Astrocyte (in vitro differentiated cells and primary cell): Measurements from ENCODE around the gene RAET1E. TPM values are rescaled to one million over a fixed set of nuclear protein-coding genes. Genes with fewer than 3 reads are reported as not detected.

Source experiments
- DNase-seq: peaks from one replicate; pipeline ENCODE4 v3.0.0-alpha.2; 2010; ENCODE audit warnings: low read depth
- FAIRE-seq: peaks from 2 replicates; lab custom pipeline; 2011; peaks lifted over from hg19 to GRCh38; lab: Jason Lieb, UNC
- H2AFZ ChIP-seq: 2 replicates; pipeline ENCODE4 v1.6.0; 2012; ENCODE audit warnings: low read depth, low read length, inconsistent platforms
- H3K27ac ChIP-seq: 2 replicates; pipeline ENCODE4 v1.5.1; 2011; ENCODE audit warnings: low read depth, low read length, inconsistent platforms
- H3K27me3 ChIP-seq: 2 replicates; pipeline ENCODE4 v1.6.0; 2011; ENCODE audit warnings: low read length, inconsistent platforms; ENCODE audit not compliant: insufficient read depth
- H3K36me3 ChIP-seq: 2 replicates; pipeline ENCODE4 v1.5.1; 2011; ENCODE audit warnings: low read length, inconsistent platforms; ENCODE audit not compliant: insufficient read depth
- H3K4me1 ChIP-seq: 2 replicates; pipeline ENCODE4 v1.5.1; 2011; ENCODE audit warnings: low read length, inconsistent platforms; ENCODE audit not compliant: insufficient read depth
- H3K4me2 ChIP-seq: 2 replicates; pipeline ENCODE4 v1.6.0; 2012; ENCODE audit warnings: low read length, inconsistent platforms
- H3K4me3 ChIP-seq: 2 replicates; pipeline ENCODE4 v1.5.1; 2011; ENCODE audit warnings: low read depth, mild to moderate bottlenecking, low read length, inconsistent platforms; ENCODE audit not compliant: insufficient read depth
- H3K79me2 ChIP-seq: 2 replicates; pipeline ENCODE4 v1.6.0; 2012; ENCODE audit warnings: mild to moderate bottlenecking, low read length, inconsistent platforms; ENCODE audit not compliant: insufficient read depth
- H3K9ac ChIP-seq: 2 replicates; pipeline ENCODE4 v1.6.0; 2012; ENCODE audit warnings: mild to moderate bottlenecking, low read length, inconsistent platforms
- H3K9me3 ChIP-seq: 2 replicates; pipeline ENCODE4 v1.5.1; 2012; ENCODE audit warnings: low read depth, mild to moderate bottlenecking, low read length, inconsistent platforms; ENCODE audit not compliant: insufficient read depth
- H4K20me1 ChIP-seq: 2 replicates; pipeline ENCODE4 v1.6.0; 2012; ENCODE audit warnings: low read length, inconsistent platforms; ENCODE audit not compliant: insufficient read depth
- H3K27ac Mint-ChIP-seq: one replicate; pipeline ENCODE4 v1.8.0; 2021; ENCODE audit warnings: mild to moderate bottlenecking, mixed read lengths; ENCODE audit not compliant: unreplicated experiment
- H3K27me3 Mint-ChIP-seq: one replicate; pipeline ENCODE4 v1.8.0; 2021; ENCODE audit warnings: low read depth, mixed read lengths; ENCODE audit not compliant: unreplicated experiment
- H3K36me3 Mint-ChIP-seq: one replicate; pipeline ENCODE4 v1.8.0; 2021; ENCODE audit warnings: low read depth, mixed read lengths; ENCODE audit not compliant: unreplicated experiment
- H3K4me1 Mint-ChIP-seq: one replicate; pipeline ENCODE4 v1.8.0; 2021; ENCODE audit warnings: low read depth, mixed read lengths; ENCODE audit not compliant: unreplicated experiment
- H3K4me3 Mint-ChIP-seq: one replicate; pipeline ENCODE4 v1.8.0; 2021; ENCODE audit warnings: mild to moderate bottlenecking, moderate library complexity, mixed read lengths; ENCODE audit not compliant: unreplicated experiment
- H3K9me3 Mint-ChIP-seq: one replicate; pipeline ENCODE4 v1.8.0; 2021; ENCODE audit warnings: mild to moderate bottlenecking, mixed read lengths; ENCODE audit not compliant: unreplicated experiment
- EZH2 ChIP-seq: IDR thresholded peaks from 2 replicates; pipeline ENCODE4 v1.6.1; 2012; ENCODE audit warnings: mild to moderate bottlenecking, low read length, inconsistent platforms; ENCODE audit not compliant: insufficient read depth
- total RNA-seq: library from RNA; stranded (reverse); gene quantifications from 2 replicates; pipeline ENCODE4 v1.2.1, GENCODE V29; 2021
- TF ChIP-seq, protein P1 (sequence below): IDR thresholded peaks from 2 replicates; pipeline ENCODE4 v1.5.1; 2011; ENCODE audit warnings: low read depth, mild to moderate bottlenecking, inconsistent platforms, low read length, moderate library complexity; ENCODE audit not compliant: insufficient read depth

RAET1E gene
- total RNA-seq, 1 donor from 2014 or later, result not detected

GRCh38 chr6:149934249-149935156, 36.6 kb upstream of the RAET1E start:
- Mint-ChIP-seq H3K9me3 (peaks cover 4% of the 10 kb centered on the region), H3K27ac (no peak overlapping the region), H3K4me1 (peaks cover 6% of the 10 kb centered on the region), H3K36me3 (no peaks in the 10 kb centered on the region), H3K27me3 (peaks cover 85% of the 10 kb centered on the region), H3K4me3 (no peak overlapping the region)
- TF ChIP-seq, protein P1, sequence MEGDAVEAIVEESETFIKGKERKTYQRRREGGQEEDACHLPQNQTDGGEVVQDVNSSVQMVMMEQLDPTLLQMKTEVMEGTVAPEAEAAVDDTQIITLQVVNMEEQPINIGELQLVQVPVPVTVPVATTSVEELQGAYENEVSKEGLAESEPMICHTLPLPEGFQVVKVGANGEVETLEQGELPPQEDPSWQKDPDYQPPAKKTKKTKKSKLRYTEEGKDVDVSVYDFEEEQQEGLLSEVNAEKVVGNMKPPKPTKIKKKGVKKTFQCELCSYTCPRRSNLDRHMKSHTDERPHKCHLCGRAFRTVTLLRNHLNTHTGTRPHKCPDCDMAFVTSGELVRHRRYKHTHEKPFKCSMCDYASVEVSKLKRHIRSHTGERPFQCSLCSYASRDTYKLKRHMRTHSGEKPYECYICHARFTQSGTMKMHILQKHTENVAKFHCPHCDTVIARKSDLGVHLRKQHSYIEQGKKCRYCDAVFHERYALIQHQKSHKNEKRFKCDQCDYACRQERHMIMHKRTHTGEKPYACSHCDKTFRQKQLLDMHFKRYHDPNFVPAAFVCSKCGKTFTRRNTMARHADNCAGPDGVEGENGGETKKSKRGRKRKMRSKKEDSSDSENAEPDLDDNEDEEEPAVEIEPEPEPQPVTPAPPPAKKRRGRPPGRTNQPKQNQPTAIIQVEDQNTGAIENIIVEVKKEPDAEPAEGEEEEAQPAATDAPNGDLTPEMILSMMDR, result peak; percentile 79
- no peak for TF ChIP-seq EZH2
- Histone ChIP-seq H3K36me3 (no peaks in the 10 kb centered on the region), H3K4me1 (peaks cover 10% of the 10 kb centered on the region), H3K9me3 (no peaks in the 10 kb centered on the region), H3K4me2 (no peak overlapping the region), H3K27me3 (peaks cover 78% of the 10 kb centered on the region), H3K9ac (no peak overlapping the region), H3K4me3 (no peak overlapping the region), H3K79me2 (no peaks in the 10 kb centered on the region), H2AFZ (no peak overlapping the region), H4K20me1 (peaks cover 4% of the 10 kb centered on the region), H3K27ac (no peak overlapping the region)
- no peak for FAIRE-seq
- DNase-seq, result peak; percentile 43

- TF ChIP-seq, protein P1, result no peak
- no peak for TF ChIP-seq EZH2
- Histone ChIP-seq H3K4me3 (no peak overlapping the region), H4K20me1 (no peaks in the 10 kb centered on the region), H3K36me3 (no peaks in the 10 kb centered on the region), H3K9ac (no peak overlapping the region), H3K27ac (no peak overlapping the region), H3K9me3 (no peaks in the 10 kb centered on the region), H3K4me1 (peaks cover 2% of the 10 kb centered on the region), H3K27me3 (peaks cover 75% of the 10 kb centered on the region), H3K4me2 (no peak overlapping the region), H3K79me2 (no peaks in the 10 kb centered on the region), H2AFZ (no peak overlapping the region)
- Mint-ChIP-seq H3K9me3 (peaks cover 3% of the 10 kb centered on the region), H3K4me1 (peaks cover 3% of the 10 kb centered on the region), H3K4me3 (no peak overlapping the region), H3K27ac (no peak overlapping the region), H3K27me3 (peaks cover 89% of the 10 kb centered on the region), H3K36me3 (no peaks in the 10 kb centered on the region)
- DNase-seq (no peak), FAIRE-seq (no peak)
Measured at GRCh38 chr6:149933461-149933860, 35.5 kb upstream of the RAET1E start.

DNA sequence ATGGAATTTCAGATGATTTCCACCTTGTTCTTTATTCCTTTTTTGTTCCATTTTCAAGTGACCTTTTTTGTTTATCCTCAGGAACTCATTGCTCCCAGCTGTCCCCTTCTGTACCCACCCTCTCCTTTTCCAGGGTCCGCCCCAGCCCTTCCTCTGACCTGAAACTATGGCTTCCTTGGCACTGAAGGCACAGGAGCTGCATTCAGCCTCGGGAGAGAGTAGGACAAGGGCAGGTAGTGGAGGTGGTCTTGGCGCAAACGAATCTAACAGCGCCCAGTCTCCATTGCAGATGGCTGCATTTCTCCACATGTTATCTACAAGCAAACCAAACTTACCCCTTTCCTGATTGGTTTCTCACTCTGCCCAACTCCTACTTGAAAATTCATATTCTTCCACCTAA, 35.1 kb upstream of the RAET1E start:
- DNase-seq (no peak), FAIRE-seq (no peak)
- Mint-ChIP-seq H3K27ac (no peak overlapping the region), H3K9me3 (peaks cover 6% of the 10 kb centered on the region), H3K4me1 (peaks cover 3% of the 10 kb centered on the region), H3K27me3 (peaks cover 90% of the 10 kb centered on the region), H3K4me3 (no peak overlapping the region), H3K36me3 (no peaks in the 10 kb centered on the region)
- Histone ChIP-seq H3K36me3 (no peaks in the 10 kb centered on the region), H2AFZ (no peak overlapping the region), H3K4me2 (no peak overlapping the region), H3K4me1 (no peaks in the 10 kb centered on the region), H3K27ac (no peak overlapping the region), H3K9ac (no peak overlapping the region), H4K20me1 (no peaks in the 10 kb centered on the region), H3K79me2 (no peaks in the 10 kb centered on the region), H3K4me3 (no peak overlapping the region), H3K9me3 (no peaks in the 10 kb centered on the region), H3K27me3 (peaks cover 71% of the 10 kb centered on the region)
- TF ChIP-seq, protein P1, result no peak
